H9 (cell line): Measurements from ENCODE around the gene PSMB1. TPM values are rescaled to one million over a fixed set of nuclear protein-coding genes. Genes with fewer than 3 reads are reported as not detected.

Experiments
- DNase-seq: peaks from one replicate; pipeline ENCODE4 v3.0.0-alpha.2; 2017
- H2AFZ ChIP-seq: one replicate; pipeline ENCODE4 v1.6.1; 2013; ENCODE audit warnings: mild to moderate bottlenecking, low read length, control low read depth, moderate library complexity
- H2AK5ac ChIP-seq: 2 replicates; pipeline ENCODE4 v1.6.1; 2013; ENCODE audit warnings: low read length, control low read depth, mixed read lengths; ENCODE audit not compliant: insufficient read length
- H2BK120ac ChIP-seq: one replicate; pipeline ENCODE4 v1.6.1; 2013; ENCODE audit warnings: low read depth, mild to moderate bottlenecking, low read length, control low read depth, inconsistent platforms; ENCODE audit not compliant: poor library complexity, severe bottlenecking
- H2BK12ac ChIP-seq: 2 replicates; pipeline ENCODE4 v1.6.1; 2013; ENCODE audit warnings: low read length, control low read depth, mixed read lengths, low read depth; ENCODE audit not compliant: insufficient read length
- H2BK15ac ChIP-seq: 2 replicates; pipeline ENCODE4 v1.6.1; 2013; ENCODE audit warnings: low read depth, low read length, control low read depth
- H2BK20ac ChIP-seq: one replicate; pipeline ENCODE4 v1.6.1; 2013; ENCODE audit warnings: low read depth, mild to moderate bottlenecking, low read length, control low read depth, inconsistent platforms; ENCODE audit not compliant: poor library complexity, severe bottlenecking
- H2BK5ac ChIP-seq: 2 replicates; pipeline ENCODE4 v1.6.1; 2013; ENCODE audit warnings: low read length, control low read depth, mixed read lengths; ENCODE audit not compliant: insufficient read length
- H3K14ac ChIP-seq: 2 replicates; pipeline ENCODE4 v1.6.1; 2013; ENCODE audit warnings: low read length, control low read depth; ENCODE audit not compliant: insufficient read depth
- H3K18ac ChIP-seq: 2 replicates; pipeline ENCODE4 v1.6.1; 2013; ENCODE audit warnings: low read depth, mild to moderate bottlenecking, mixed read lengths, low read length, control low read depth; ENCODE audit not compliant: insufficient read length
- H3K23ac ChIP-seq: 2 replicates; pipeline ENCODE4 v1.6.1; 2013; ENCODE audit warnings: low read length, control low read depth, mixed read lengths, low read depth; ENCODE audit not compliant: insufficient read length
- H3K23me2 ChIP-seq: 2 replicates; pipeline ENCODE4 v1.6.1; 2013; ENCODE audit warnings: low read depth, mild to moderate bottlenecking, mixed read lengths, low read length, control low read depth; ENCODE audit not compliant: insufficient read length, poor library complexity, severe bottlenecking
- H3K27ac ChIP-seq: 2 replicates; pipeline ENCODE4 v1.5.1; 2013; ENCODE audit warnings: low read length, control low read depth, mixed read lengths, low read depth; ENCODE audit not compliant: insufficient read length
- H3K27me3 ChIP-seq: 2 replicates; pipeline ENCODE4 v1.6.1; 2013; ENCODE audit warnings: low read length, control low read depth, inconsistent platforms; ENCODE audit not compliant: insufficient read depth
- H3K4ac ChIP-seq: 2 replicates; pipeline ENCODE4 v1.6.1; 2013; ENCODE audit warnings: low read depth, mild to moderate bottlenecking, control low read depth, inconsistent platforms, low read length, moderate library complexity
- H3K4me1 ChIP-seq: 2 replicates; pipeline ENCODE4 v1.6.1; 2013; ENCODE audit warnings: low read length, control low read depth, inconsistent platforms; ENCODE audit not compliant: insufficient read depth
- H3K4me2 ChIP-seq: 2 replicates; pipeline ENCODE4 v1.6.1; 2013; ENCODE audit warnings: low read length, control low read depth, mixed read lengths; ENCODE audit not compliant: insufficient read length, insufficient read depth
- H3K56ac ChIP-seq: 2 replicates; pipeline ENCODE4 v1.6.1; 2013; ENCODE audit warnings: low read depth, mild to moderate bottlenecking, mixed read lengths, low read length, control low read depth; ENCODE audit not compliant: insufficient read length
- H3K79me1 ChIP-seq: 2 replicates; pipeline ENCODE4 v1.6.1; 2013; ENCODE audit warnings: low read depth, mild to moderate bottlenecking, moderate library complexity, low read length, control low read depth, inconsistent platforms; ENCODE audit not compliant: insufficient read depth, poor library complexity, severe bottlenecking
- H3K79me2 ChIP-seq: 2 replicates; pipeline ENCODE4 v1.6.1; 2013; ENCODE audit warnings: low read length, control low read depth, inconsistent platforms; ENCODE audit not compliant: insufficient read depth
- H3K9ac ChIP-seq: 2 replicates; pipeline ENCODE4 v1.6.1; 2013; ENCODE audit warnings: low read length, control low read depth, mixed read lengths; ENCODE audit not compliant: insufficient read length; ENCODE audit errors: extremely low read depth
- H3K9me3 ChIP-seq: one replicate; pipeline ENCODE4 v1.6.1; 2013; ENCODE audit warnings: low read depth, low read length, inconsistent platforms; ENCODE audit not compliant: control insufficient read depth
- H3T11ph ChIP-seq: one replicate; pipeline ENCODE4 v1.6.1; 2013; ENCODE audit warnings: mild to moderate bottlenecking, low read length, control low read depth, inconsistent platforms
- H4K20me1 ChIP-seq: one replicate; pipeline ENCODE4 v1.6.1; 2013; ENCODE audit not compliant: control insufficient read depth, insufficient read length, insufficient read depth
- H4K5ac ChIP-seq: 2 replicates; pipeline ENCODE4 v1.6.1; 2013; ENCODE audit warnings: low read depth, mild to moderate bottlenecking, mixed read lengths, low read length, control low read depth; ENCODE audit not compliant: insufficient read length
- H4K8ac ChIP-seq: replicated peaks from 2 replicates; pipeline ENCODE4 v1.6.1; 2013; ENCODE audit warnings: low read length, control low read depth, mixed read lengths, low read depth; ENCODE audit not compliant: insufficient read length
- H4K91ac ChIP-seq: 2 replicates; pipeline ENCODE4 v1.6.1; 2013; ENCODE audit warnings: low read depth, mild to moderate bottlenecking, moderate library complexity, mixed read lengths, low read length, control low read depth; ENCODE audit not compliant: insufficient read length
- H3K27ac Mint-ChIP-seq, 3 experiments: 2 replicates in 2 of 3; 3 replicates in 1 of 3; pipeline ENCODE4 v1.8.0; 2020 to 2021; ENCODE audit warnings: mixed read lengths in 3 of 3, mild to moderate bottlenecking in 1 of 3, moderate library complexity in 1 of 3
- H3K27me3 Mint-ChIP-seq: 2 replicates; pipeline ENCODE4 v1.8.0; 2021; ENCODE audit warnings: low read depth, mild to moderate bottlenecking, moderate library complexity, mixed read lengths
- H3K36me3 Mint-ChIP-seq, 3 experiments: 2 replicates in 2 of 3; 3 replicates in 1 of 3; pipeline ENCODE4 v1.8.0; 2020 to 2021; ENCODE audit warnings: low read depth in 3 of 3, mixed read lengths in 3 of 3; ENCODE audit not compliant: insufficient read depth in 1 of 3
- H3K4me1 Mint-ChIP-seq, 2 experiments: 2 replicates each; pipeline ENCODE4 v1.8.0; 2020; ENCODE audit warnings: mixed read lengths in 2 of 2
- H3K4me3 Mint-ChIP-seq, 2 experiments: 2 replicates in 1 of 2; 3 replicates in 1 of 2; pipeline ENCODE4 v1.8.0; 2020 to 2021; ENCODE audit warnings: mild to moderate bottlenecking in 2 of 2, mixed read lengths in 2 of 2, moderate library complexity in 1 of 2
- H3K9me3 Mint-ChIP-seq, 2 experiments: 2 replicates in 1 of 2; 3 replicates in 1 of 2; pipeline ENCODE4 v1.8.0; 2020; ENCODE audit warnings: mild to moderate bottlenecking in 2 of 2, mixed read lengths in 2 of 2, moderate library complexity in 1 of 2
- CTCF ChIP-seq: fragments of 200-600 bp; sonication (generic); conservative IDR thresholded peaks from 3 replicates; pipeline ENCODE4 v1.8.0; 2021; ENCODE audit warnings: antibody characterized with exemption, mild to moderate bottlenecking
- WGBS: extraction: QIAGEN DNeasy Blood & Tissue Kit; methylation state at CpG from one replicate; pipeline ENCODE4 v1.1.7; 2013; ENCODE audit warnings: missing lambda C conversion rate, low lambda C conversion rate, mixed read lengths; ENCODE audit not compliant: insufficient read length; ENCODE audit errors: extremely low coverage; 5-methylcytosine and 5-hydroxymethylcytosine counted together
- total RNA-seq: library from RNA; stranded (reverse); gene quantifications from 2 replicates; pipeline ENCODE4 v1.2.1, GENCODE V29; 2021

PSMB1 gene
- total RNA-seq, 1 experiment from 2014 or later, result 245 TPM

- H3K4me1 ChIP-seq, result no peaks in the 10 kb centered on the region
- H3K27ac ChIP-seq, result no peak overlapping the region
- H2AK5ac ChIP-seq, result no peak overlapping the region
- no peak overlapping the region for H2BK5ac ChIP-seq
- no peaks in the 10 kb centered on the region for H3K27me3 ChIP-seq
- no peaks in the 10 kb centered on the region for H3K79me2 ChIP-seq
- H3K9me3 ChIP-seq, result no peaks in the 10 kb centered on the region
- H3K56ac ChIP-seq, result no peak overlapping the region
- no peak overlapping the region for H3K4me2 ChIP-seq
- H4K91ac ChIP-seq, result no peak overlapping the region
- H3K4ac ChIP-seq, result no peak overlapping the region
- H3K23me2 ChIP-seq, result no peaks in the 10 kb centered on the region
- Mint-ChIP-seq H3K27me3 (no peaks in the 10 kb centered on the region), H3K36me3 (peaks cover 28 to 61% (median 55%) of the 10 kb centered on the region in 3 experiments; a peak in 6 of 7 replicates), H3K27ac (no peak overlapping the region), H3K4me1 (peaks cover 0 to under 1% of the 10 kb centered on the region in 2 experiments; a peak in 1 of 4 replicates), H3K9me3 (no peaks in the 10 kb centered on the region), H3K4me3 (no peak overlapping the region)
- no peak overlapping the region for H2BK120ac ChIP-seq
- DNase-seq, result no peak
- no peak overlapping the region for H4K5ac ChIP-seq
- H2BK12ac ChIP-seq, result no peak overlapping the region
- H2BK20ac ChIP-seq, result no peak overlapping the region
- no peak overlapping the region for H4K8ac ChIP-seq
- no peak overlapping the region for H3K14ac ChIP-seq
- no peak overlapping the region for H2AFZ ChIP-seq
- no peak overlapping the region for H3T11ph ChIP-seq
- no CpG with 5 or more reads among the region's 5 CpGs for WGBS
- H2BK15ac ChIP-seq, result no peak overlapping the region
- no peak for TF ChIP-seq CTCF
- no peak overlapping the region for H3K18ac ChIP-seq
- no peak overlapping the region for H3K9ac ChIP-seq
- no peaks in the 10 kb centered on the region for H4K20me1 ChIP-seq
- peaks cover 4% of the 10 kb centered on the region for H3K79me1 ChIP-seq
- no peak overlapping the region for H3K23ac ChIP-seq
Observed at GRCh38 chr6:170535004-170535403, 18.1 kb downstream of the PSMB1 start.
